ENCODE measurements around the gene CCS. TPM values are rescaled to one million over a fixed set of nuclear protein-coding genes. Genes with fewer than 3 reads are reported as not detected.
A peak's percentile ranks its signal among the peaks of the same experiment; 100 is the strongest.

Gene CCS
- total RNA-seq, 1 donor from 2014 or later, result 34.2 TPM

GRCh38 chr11:66546966-66547661, 45.9 kb upstream of the CCS start:
- Mint-ChIP-seq H3K4me1 (ENCODE audit: low read depth) (peaks cover 28% of the 10 kb centered on the region), H3K36me3 (ENCODE audit: low read depth) (peaks cover 10% of the 10 kb centered on the region), H3K27me3 (ENCODE audit: low read depth) (no peaks in the 10 kb centered on the region), H3K9me3 (ENCODE audit: low read depth) (no peaks in the 10 kb centered on the region), H3K4me3 (ENCODE audit: unreplicated experiment) (peak overlapping the region; percentile 81), H3K27ac (ENCODE audit: unreplicated experiment) (no peak overlapping the region)
- no peak for TF ChIP-seq CTCF (IDR thresholded peaks at IDR 0.05)
- no peak for DNase-seq (ENCODE audit: low spot score)

- Mint-ChIP-seq H3K27ac (ENCODE audit: unreplicated experiment) (no peak overlapping the region), H3K4me3 (ENCODE audit: unreplicated experiment) (no peak overlapping the region), H3K36me3 (ENCODE audit: low read depth) (peaks cover 5% of the 10 kb centered on the region), H3K27me3 (ENCODE audit: low read depth) (no peaks in the 10 kb centered on the region), H3K9me3 (ENCODE audit: low read depth) (no peaks in the 10 kb centered on the region), H3K4me1 (ENCODE audit: low read depth) (peaks cover 23% of the 10 kb centered on the region)
- no peak for DNase-seq (ENCODE audit: low spot score)
- no peak for TF ChIP-seq CTCF (IDR thresholded peaks at IDR 0.05)
Measured at GRCh38 chr11:66547662-66548009, 45.3 kb upstream of the CCS start.

- DNase-seq (ENCODE audit: low spot score), result no peak
- Mint-ChIP-seq H3K27me3 (ENCODE audit: low read depth) (no peaks in the 10 kb centered on the region), H3K4me1 (ENCODE audit: low read depth) (peaks cover 22% of the 10 kb centered on the region), H3K4me3 (ENCODE audit: unreplicated experiment) (no peak overlapping the region), H3K9me3 (ENCODE audit: low read depth) (no peaks in the 10 kb centered on the region), H3K36me3 (ENCODE audit: low read depth) (peaks cover 2% of the 10 kb centered on the region), H3K27ac (ENCODE audit: unreplicated experiment) (no peak overlapping the region)
- TF ChIP-seq CTCF (IDR thresholded peaks at IDR 0.05), result no peak
Measured at GRCh38 chr11:66548041-66548440, 44.9 kb upstream of the CCS start.

GRCh38 chr11:66548774-66549630, 44.0 kb upstream of the CCS start:
- H3K9me3 Mint-ChIP-seq (ENCODE audit: low read depth), result no peaks in the 10 kb centered on the region
- H3K4me3 Mint-ChIP-seq (ENCODE audit: unreplicated experiment), result no peak overlapping the region
- no peak for DNase-seq (ENCODE audit: low spot score)
- no peak overlapping the region for H3K27ac Mint-ChIP-seq (ENCODE audit: unreplicated experiment)
- H3K4me1 Mint-ChIP-seq (ENCODE audit: low read depth), result peaks cover 15% of the 10 kb centered on the region
- H3K36me3 Mint-ChIP-seq (ENCODE audit: low read depth), result no peaks in the 10 kb centered on the region
- no peak for TF ChIP-seq CTCF (IDR thresholded peaks at IDR 0.05)
- no peaks in the 10 kb centered on the region for H3K27me3 Mint-ChIP-seq (ENCODE audit: low read depth)

GRCh38 chr11:66549696-66550095, 43.3 kb upstream of the CCS start:
- no peaks in the 10 kb centered on the region for H3K27me3 Mint-ChIP-seq (ENCODE audit: low read depth)
- peak overlapping the region; percentile 32 for H3K27ac Mint-ChIP-seq (ENCODE audit: unreplicated experiment)
- H3K4me3 Mint-ChIP-seq (ENCODE audit: unreplicated experiment), result no peak overlapping the region
- no peaks in the 10 kb centered on the region for H3K36me3 Mint-ChIP-seq (ENCODE audit: low read depth)
- H3K4me1 Mint-ChIP-seq (ENCODE audit: low read depth), result peaks cover 11% of the 10 kb centered on the region
- no peak for TF ChIP-seq CTCF (IDR thresholded peaks at IDR 0.05)
- no peak for DNase-seq (ENCODE audit: low spot score)
- no peaks in the 10 kb centered on the region for H3K9me3 Mint-ChIP-seq (ENCODE audit: low read depth)
